HEK293 (cell line): ENCODE measurements around the gene SSTR4.

Source experiments
- CTCF ChIA-PET: fragments of 350-600 bp; formaldehyde crosslinking; extraction: SDS; loops from one replicate; lab custom pipeline; 2021; ENCODE audit warnings: antibody characterized with exemption; lab: Yijun Ruan, JAX
- POLR2A ChIA-PET: fragments of 300-600 bp; formaldehyde crosslinking; extraction: SDS; loops from one replicate; lab custom pipeline; 2020; ENCODE audit warnings: antibody characterized with exemption, inconsistent platforms; lab: Yijun Ruan, JAX
- H3K27ac ChIP-seq: fragments of 200-500 bp; sonication (Bioruptor generic); 2 replicates; pipeline ENCODE4 v1.5.1; 2014; ENCODE audit warnings: low read depth, low read length, control low read depth, inconsistent platforms; ENCODE audit errors: extremely low read depth
- H3K36me3 ChIP-seq, 2 experiments: fragments of 200-500 bp in 1 of 2; sonication (Bioruptor generic) in 1 of 2; 1 replicate in 1 of 2; 2 replicates in 1 of 2; pipeline ENCODE4 v1.5.1; 2014 to 2017; ENCODE audit warnings: inconsistent platforms in 2 of 2, low read length in 2 of 2; ENCODE audit not compliant: control insufficient read depth in 2 of 2, insufficient read depth in 1 of 2
- H3K4me1 ChIP-seq: fragments of 200-500 bp; sonication (Bioruptor generic); 2 replicates; pipeline ENCODE4 v1.5.1; 2014; ENCODE audit warnings: mild to moderate bottlenecking, low read length, inconsistent platforms; ENCODE audit not compliant: control insufficient read depth, insufficient read depth
- H3K4me3 ChIP-seq: 2 replicates; pipeline ENCODE4 v1.5.1; 2011; ENCODE audit warnings: low read depth, mild to moderate bottlenecking, control low read depth, low read length, moderate library complexity
- H3K9me3 ChIP-seq: fragments of 200-500 bp; sonication (Bioruptor generic); 2 replicates; pipeline ENCODE4 v1.5.1; 2014; ENCODE audit warnings: low read depth, low read length, inconsistent platforms; ENCODE audit not compliant: control insufficient read depth, insufficient read depth
- GFI1B ChIP-seq: fragments of 450-650 bp; formaldehyde crosslinking; IDR thresholded peaks from 2 replicates; pipeline ENCODE4 v1.5.1; 2016; ENCODE audit warnings: missing biosample characterization, missing genetic modification characterization
- HOXA7 ChIP-seq: sonication (generic); formaldehyde crosslinking; IDR thresholded peaks from 2 replicates; pipeline ENCODE4 v1.8.1; 2022; ENCODE audit warnings: missing genetic modification reagents, borderline replicate concordance
- KLF16 ChIP-seq: fragments of 450-650 bp; formaldehyde crosslinking; IDR thresholded peaks from 2 replicates; pipeline ENCODE4 v1.5.1; 2017; ENCODE audit warnings: missing biosample characterization, missing genetic modification characterization
- REPIN1 ChIP-seq: fragments of 450-650 bp; formaldehyde crosslinking; IDR thresholded peaks from 2 replicates; pipeline ENCODE4 v1.5.1; 2017; ENCODE audit warnings: missing biosample characterization, missing genetic modification characterization, low read depth
- SP3 ChIP-seq: fragments of 450-650 bp; formaldehyde crosslinking; IDR thresholded peaks from 2 replicates; pipeline ENCODE4 v1.5.1; 2016; ENCODE audit warnings: missing biosample characterization, missing genetic modification characterization
- ZBTB17 ChIP-seq: fragments of 450-650 bp; formaldehyde crosslinking; IDR thresholded peaks from 2 replicates; pipeline ENCODE4 v1.5.1; 2016; ENCODE audit warnings: missing biosample characterization, missing genetic modification characterization
- ZBTB20 ChIP-seq: fragments of 450-650 bp; formaldehyde crosslinking; IDR thresholded peaks from 2 replicates; pipeline ENCODE4 v1.5.1; 2016; ENCODE audit warnings: missing biosample characterization, missing genetic modification characterization
- ZFP41 ChIP-seq: fragments of 450-650 bp; formaldehyde crosslinking; IDR thresholded peaks from 2 replicates; pipeline ENCODE4 v1.5.1; 2016; ENCODE audit warnings: missing biosample characterization, missing genetic modification characterization, borderline replicate concordance
- ZFP69B ChIP-seq: fragments of 450-650 bp; formaldehyde crosslinking; IDR thresholded peaks from 2 replicates; pipeline ENCODE4 v1.5.1; 2016; ENCODE audit warnings: missing biosample characterization, missing genetic modification characterization
- ZNF239 ChIP-seq: fragments of 450-650 bp; formaldehyde crosslinking; IDR thresholded peaks from 2 replicates; pipeline ENCODE4 v1.5.1; 2016; ENCODE audit warnings: missing biosample characterization, missing genetic modification characterization
- ZNF302 ChIP-seq: fragments of 450-650 bp; formaldehyde crosslinking; IDR thresholded peaks from 2 replicates; pipeline ENCODE4 v1.5.1; 2016; ENCODE audit warnings: missing biosample characterization, missing genetic modification characterization, low read depth
- ZNF48 ChIP-seq: fragments of 450-650 bp; formaldehyde crosslinking; IDR thresholded peaks from 2 replicates; pipeline ENCODE4 v1.5.1; 2016; ENCODE audit warnings: missing biosample characterization, missing genetic modification characterization
- ZNF521 ChIP-seq: fragments of 450-650 bp; formaldehyde crosslinking; IDR thresholded peaks from 2 replicates; pipeline ENCODE4 v1.5.1; 2017; ENCODE audit warnings: missing biosample characterization, mild to moderate bottlenecking, missing genetic modification characterization
- ZNF624 ChIP-seq: fragments of 450-650 bp; formaldehyde crosslinking; IDR thresholded peaks from 2 replicates; pipeline ENCODE4 v1.5.1; 2017; ENCODE audit warnings: missing biosample characterization, missing genetic modification characterization
- ZNF707 ChIP-seq: fragments of 450-650 bp; formaldehyde crosslinking; IDR thresholded peaks from 2 replicates; pipeline ENCODE4 v1.5.1; 2016; ENCODE audit warnings: missing biosample characterization, missing genetic modification characterization
- ZNF76 ChIP-seq: fragments of 450-650 bp; formaldehyde crosslinking; IDR thresholded peaks from 2 replicates; pipeline ENCODE4; 2016; ENCODE audit warnings: low read depth, missing biosample characterization, missing genetic modification characterization, borderline replicate concordance
- TF ChIP-seq, protein P1 (sequence below): fragments of 450-650 bp; formaldehyde crosslinking; IDR thresholded peaks from 2 replicates; pipeline ENCODE4 v1.5.1; 2016; ENCODE audit warnings: missing biosample characterization, missing genetic modification characterization, borderline replicate concordance

SSTR4 gene

DNA sequence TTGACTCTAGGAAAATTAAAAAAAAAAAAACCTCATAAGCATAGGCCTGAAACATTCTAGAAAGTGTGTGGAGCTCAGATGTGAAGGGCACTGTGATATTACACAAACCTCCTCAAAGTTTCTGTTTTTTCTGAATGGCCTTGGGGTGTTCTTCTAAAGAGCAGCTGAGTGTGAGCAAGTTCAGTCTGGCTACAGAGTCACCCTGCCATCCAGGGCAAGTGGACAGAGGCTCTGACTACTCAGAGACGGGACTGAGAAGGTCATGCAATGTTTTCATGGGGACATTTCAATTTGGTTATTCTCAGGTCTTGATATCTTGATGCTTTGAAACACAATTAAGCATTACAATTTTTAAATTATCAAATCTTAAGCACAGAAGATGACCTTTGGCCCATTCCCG lies 36.6 kb upstream of the SSTR4 start:
- POLR2A ChIA-PET, result no interaction called here
- no peaks in the 10 kb centered on the region for H3K36me3 ChIP-seq
- H3K27ac ChIP-seq, result no peak overlapping the region
- H3K4me3 ChIP-seq, result no peak overlapping the region
- TF ChIP-seq KLF16 (tag by site-specific recombination), result no peak
- TF ChIP-seq, protein P1, sequence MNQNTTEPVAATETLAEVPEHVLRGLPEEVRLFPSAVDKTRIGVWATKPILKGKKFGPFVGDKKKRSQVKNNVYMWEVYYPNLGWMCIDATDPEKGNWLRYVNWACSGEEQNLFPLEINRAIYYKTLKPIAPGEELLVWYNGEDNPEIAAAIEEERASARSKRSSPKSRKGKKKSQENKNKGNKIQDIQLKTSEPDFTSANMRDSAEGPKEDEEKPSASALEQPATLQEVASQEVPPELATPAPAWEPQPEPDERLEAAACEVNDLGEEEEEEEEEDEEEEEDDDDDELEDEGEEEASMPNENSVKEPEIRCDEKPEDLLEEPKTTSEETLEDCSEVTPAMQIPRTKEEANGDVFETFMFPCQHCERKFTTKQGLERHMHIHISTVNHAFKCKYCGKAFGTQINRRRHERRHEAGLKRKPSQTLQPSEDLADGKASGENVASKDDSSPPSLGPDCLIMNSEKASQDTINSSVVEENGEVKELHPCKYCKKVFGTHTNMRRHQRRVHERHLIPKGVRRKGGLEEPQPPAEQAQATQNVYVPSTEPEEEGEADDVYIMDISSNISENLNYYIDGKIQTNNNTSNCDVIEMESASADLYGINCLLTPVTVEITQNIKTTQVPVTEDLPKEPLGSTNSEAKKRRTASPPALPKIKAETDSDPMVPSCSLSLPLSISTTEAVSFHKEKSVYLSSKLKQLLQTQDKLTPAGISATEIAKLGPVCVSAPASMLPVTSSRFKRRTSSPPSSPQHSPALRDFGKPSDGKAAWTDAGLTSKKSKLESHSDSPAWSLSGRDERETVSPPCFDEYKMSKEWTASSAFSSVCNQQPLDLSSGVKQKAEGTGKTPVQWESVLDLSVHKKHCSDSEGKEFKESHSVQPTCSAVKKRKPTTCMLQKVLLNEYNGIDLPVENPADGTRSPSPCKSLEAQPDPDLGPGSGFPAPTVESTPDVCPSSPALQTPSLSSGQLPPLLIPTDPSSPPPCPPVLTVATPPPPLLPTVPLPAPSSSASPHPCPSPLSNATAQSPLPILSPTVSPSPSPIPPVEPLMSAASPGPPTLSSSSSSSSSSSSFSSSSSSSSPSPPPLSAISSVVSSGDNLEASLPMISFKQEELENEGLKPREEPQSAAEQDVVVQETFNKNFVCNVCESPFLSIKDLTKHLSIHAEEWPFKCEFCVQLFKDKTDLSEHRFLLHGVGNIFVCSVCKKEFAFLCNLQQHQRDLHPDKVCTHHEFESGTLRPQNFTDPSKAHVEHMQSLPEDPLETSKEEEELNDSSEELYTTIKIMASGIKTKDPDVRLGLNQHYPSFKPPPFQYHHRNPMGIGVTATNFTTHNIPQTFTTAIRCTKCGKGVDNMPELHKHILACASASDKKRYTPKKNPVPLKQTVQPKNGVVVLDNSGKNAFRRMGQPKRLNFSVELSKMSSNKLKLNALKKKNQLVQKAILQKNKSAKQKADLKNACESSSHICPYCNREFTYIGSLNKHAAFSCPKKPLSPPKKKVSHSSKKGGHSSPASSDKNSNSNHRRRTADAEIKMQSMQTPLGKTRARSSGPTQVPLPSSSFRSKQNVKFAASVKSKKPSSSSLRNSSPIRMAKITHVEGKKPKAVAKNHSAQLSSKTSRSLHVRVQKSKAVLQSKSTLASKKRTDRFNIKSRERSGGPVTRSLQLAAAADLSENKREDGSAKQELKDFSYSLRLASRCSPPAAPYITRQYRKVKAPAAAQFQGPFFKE (tag by site-specific recombination), result no peak
- no peaks in the 10 kb centered on the region for H3K9me3 ChIP-seq
- no peaks in the 10 kb centered on the region for H3K4me1 ChIP-seq
- CTCF ChIA-PET, result interaction anchor here (0.7 to 1.1 kb wide), 4 partner anchors 59 to 278 kb away, joined by 3 read pairs; no protein-coding TSS in a partner anchor

DNA sequence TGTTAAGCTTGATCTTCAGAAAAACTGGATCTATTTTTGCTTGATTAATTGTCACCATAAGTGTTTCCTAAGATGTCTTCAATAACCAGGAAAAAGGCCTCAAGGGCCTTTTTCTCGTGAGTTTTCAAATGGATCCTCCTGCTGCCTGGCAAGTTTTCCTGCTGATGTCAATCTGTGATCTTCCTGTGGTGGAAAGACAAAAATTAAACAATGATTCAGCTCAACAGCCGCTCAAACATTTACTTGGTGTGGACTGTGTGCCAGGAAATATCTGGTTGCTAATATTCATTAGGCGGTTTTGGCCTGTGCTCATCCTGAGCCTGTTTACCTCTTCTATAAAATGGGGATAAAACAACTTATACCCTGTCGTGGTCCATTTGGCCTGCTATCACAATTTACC lies 35.4 kb upstream of the SSTR4 start:
- ChIA-PET CTCF (interaction anchor here (1.2 kb wide), 1 partner anchor 341 kb away, joined by 3 read pairs; no protein-coding TSS in a partner anchor), POLR2A (no interaction called here)
- no peak overlapping the region for H3K4me3 ChIP-seq

DNA sequence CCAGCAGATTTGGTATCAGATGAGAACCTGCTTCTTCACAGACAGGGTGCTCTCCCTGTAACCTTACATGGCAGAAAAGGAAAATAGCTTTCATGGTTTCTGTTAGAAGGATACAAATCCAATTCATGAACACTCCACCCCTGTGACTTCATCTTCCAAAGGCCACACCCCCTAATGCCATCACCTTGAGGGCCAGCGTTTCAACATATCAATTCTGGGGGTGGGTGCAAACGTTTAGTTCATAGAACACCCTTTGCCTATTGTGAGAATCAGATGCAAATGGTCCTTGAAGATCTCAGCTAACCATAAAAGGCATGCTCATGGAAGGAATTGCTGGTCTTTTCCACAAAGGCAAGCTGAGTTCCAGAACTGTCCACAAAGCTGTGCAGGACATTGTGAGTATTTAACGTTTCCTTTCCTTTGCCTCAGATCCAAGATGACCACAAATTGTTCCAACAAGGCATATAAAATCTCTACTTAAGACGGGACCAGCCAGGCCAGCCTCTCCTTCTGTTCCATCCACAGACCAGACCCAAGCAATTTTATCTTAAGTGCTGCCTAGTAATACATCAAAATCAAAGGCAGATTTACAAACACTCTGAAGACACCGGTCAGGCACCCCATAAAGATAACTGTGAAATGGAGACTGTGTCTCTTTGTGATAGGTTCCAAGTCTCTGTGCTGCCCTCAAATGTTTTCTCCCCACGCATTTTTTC lies 34.7 kb upstream of the SSTR4 start:
- TF ChIP-seq ZNF521 (tag by site-specific recombination) (no peak), ZFP41 (tag by site-specific recombination) (no peak), ZBTB20 (no peak), ZFP69B (tag by site-specific recombination) (no peak), ZNF302 (tag by site-specific recombination) (no peak), ZBTB17 (no peak), ZNF76 (no peak), SP3 (no peak)
- ChIA-PET CTCF (interaction anchor here (0.8 to 1.2 kb wide), 2 partner anchors 12 to 340 kb away, joined by 3 to 4 read pairs; no protein-coding TSS in a partner anchor), POLR2A (no interaction called here)
- H3K4me3 ChIP-seq, result no peak overlapping the region
- H3K36me3 ChIP-seq, result no peaks in the 10 kb centered on the region
- no peak overlapping the region for H3K27ac ChIP-seq
- H3K4me1 ChIP-seq, result no peaks in the 10 kb centered on the region
- no peaks in the 10 kb centered on the region for H3K9me3 ChIP-seq

More for the DNA sequence above, 35.4 kb upstream of the SSTR4 start:
- Histone ChIP-seq H3K9me3 (no peaks in the 10 kb centered on the region), H3K27ac (no peak overlapping the region), H3K36me3 (no peaks in the 10 kb centered on the region), H3K4me1 (no peaks in the 10 kb centered on the region)
- TF ChIP-seq ZNF48 (tag by site-specific recombination) (no peak), ZNF624 (tag by site-specific recombination) (no peak), HOXA7 (CRISPR knock-in tag) (no peak), REPIN1 (tag by site-specific recombination) (no peak), GFI1B (tag by site-specific recombination) (no peak), ZNF521 (tag by site-specific recombination) (no peak), ZNF239 (tag by site-specific recombination) (no peak), ZNF707 (tag by site-specific recombination) (no peak)
